ENCODE results near the gene GNAO1. TPM values are rescaled to one million over a fixed set of nuclear protein-coding genes. Genes with fewer than 3 reads are reported as not detected.

The GNAO1 gene
- total RNA-seq, 6 experiments from 2014 or later: 18.2 to 45.1 (median 21.5) TPM

DNA sequence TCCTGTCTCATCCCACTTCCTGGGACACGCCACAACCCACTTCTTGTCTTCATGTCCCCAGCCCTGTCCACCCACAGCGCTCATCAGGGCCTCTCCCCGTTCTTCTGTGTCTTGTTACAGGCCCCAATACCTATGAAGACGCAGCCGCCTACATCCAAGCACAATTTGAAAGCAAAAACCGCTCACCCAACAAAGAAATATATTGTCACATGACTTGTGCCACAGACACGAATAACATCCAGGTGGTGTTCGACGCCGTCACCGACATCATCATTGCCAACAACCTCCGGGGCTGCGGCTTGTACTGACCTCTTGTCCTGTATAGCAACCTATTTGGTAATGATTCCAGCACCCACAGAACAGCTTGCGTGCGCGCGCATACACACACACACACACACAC, 163.5 kb downstream of the GNAO1 start:
- Histone ChIP-seq H3K9me3 (no peaks in the 10 kb centered on the region), H3K27me3 (no peaks in the 10 kb centered on the region), H3K27ac (no peak overlapping the region), H3K36me3 (no peaks in the 10 kb centered on the region), H3K4me3 (no peak overlapping the region), H3K4me1 (peaks cover 0 to 16% (median 0%) of the 10 kb centered on the region in 4 donors)
- TF ChIP-seq, protein P1, sequence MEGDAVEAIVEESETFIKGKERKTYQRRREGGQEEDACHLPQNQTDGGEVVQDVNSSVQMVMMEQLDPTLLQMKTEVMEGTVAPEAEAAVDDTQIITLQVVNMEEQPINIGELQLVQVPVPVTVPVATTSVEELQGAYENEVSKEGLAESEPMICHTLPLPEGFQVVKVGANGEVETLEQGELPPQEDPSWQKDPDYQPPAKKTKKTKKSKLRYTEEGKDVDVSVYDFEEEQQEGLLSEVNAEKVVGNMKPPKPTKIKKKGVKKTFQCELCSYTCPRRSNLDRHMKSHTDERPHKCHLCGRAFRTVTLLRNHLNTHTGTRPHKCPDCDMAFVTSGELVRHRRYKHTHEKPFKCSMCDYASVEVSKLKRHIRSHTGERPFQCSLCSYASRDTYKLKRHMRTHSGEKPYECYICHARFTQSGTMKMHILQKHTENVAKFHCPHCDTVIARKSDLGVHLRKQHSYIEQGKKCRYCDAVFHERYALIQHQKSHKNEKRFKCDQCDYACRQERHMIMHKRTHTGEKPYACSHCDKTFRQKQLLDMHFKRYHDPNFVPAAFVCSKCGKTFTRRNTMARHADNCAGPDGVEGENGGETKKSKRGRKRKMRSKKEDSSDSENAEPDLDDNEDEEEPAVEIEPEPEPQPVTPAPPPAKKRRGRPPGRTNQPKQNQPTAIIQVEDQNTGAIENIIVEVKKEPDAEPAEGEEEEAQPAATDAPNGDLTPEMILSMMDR (IDR thresholded peaks at IDR 0.05): no peak
- TF ChIP-seq POLR2A (IDR thresholded peaks at IDR 0.05): no peak
- 77% methylated on average over 12 of the region's 17 CpGs for whole genome bisulfite sequencing (ENCODE audit: insufficient coverage, low coverage, low lambda C conversion rate, missing lambda C conversion rate)
- DNase-seq (peak in 2 of 3 donors; percentile 8 to 43), ATAC-seq (no peak)
- intact Hi-C loops (cut with DNase I): no loop called here

DNA sequence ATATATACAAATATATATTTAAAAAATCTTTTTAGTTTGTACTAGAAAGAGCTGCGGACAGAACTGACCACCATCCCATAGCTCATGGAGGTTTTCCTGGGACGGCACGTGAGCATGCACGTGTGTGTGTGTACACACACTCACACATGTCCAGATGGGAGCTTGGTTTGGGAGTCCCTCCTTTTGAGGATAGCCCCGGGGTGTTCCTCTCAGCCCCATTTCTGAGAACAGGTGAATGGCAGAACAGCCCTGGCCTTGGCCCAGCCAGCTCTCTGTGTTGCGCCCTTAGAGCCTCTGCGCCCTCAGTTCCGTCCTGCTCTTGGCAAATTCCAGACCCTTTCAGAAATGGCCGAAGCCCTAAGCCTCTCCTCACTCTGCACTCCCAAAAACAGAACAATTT, 163.9 kb downstream of the GNAO1 start:
- Histone ChIP-seq H3K9me3 (no peaks in the 10 kb centered on the region), H3K27ac (no peak overlapping the region), H3K36me3 (no peaks in the 10 kb centered on the region), H3K4me3 (no peak overlapping the region), H3K27me3 (no peaks in the 10 kb centered on the region), H3K4me1 (peaks cover 0 to 13% (median 0%) of the 10 kb centered on the region in 4 donors)
- intact Hi-C loops (cut with DNase I): no loop called here
- 94% methylated on average over 6 of the region's 9 CpGs for WGBS (ENCODE audit: insufficient coverage, low coverage, low lambda C conversion rate, missing lambda C conversion rate)
- no peak for TF ChIP-seq POLR2A (IDR thresholded peaks at IDR 0.05)
- TF ChIP-seq, protein P1 (IDR thresholded peaks at IDR 0.05): no peak
- DNase-seq (peak in 2 of 3 donors; percentile 14 to 31), ATAC-seq (no peak)

DNA sequence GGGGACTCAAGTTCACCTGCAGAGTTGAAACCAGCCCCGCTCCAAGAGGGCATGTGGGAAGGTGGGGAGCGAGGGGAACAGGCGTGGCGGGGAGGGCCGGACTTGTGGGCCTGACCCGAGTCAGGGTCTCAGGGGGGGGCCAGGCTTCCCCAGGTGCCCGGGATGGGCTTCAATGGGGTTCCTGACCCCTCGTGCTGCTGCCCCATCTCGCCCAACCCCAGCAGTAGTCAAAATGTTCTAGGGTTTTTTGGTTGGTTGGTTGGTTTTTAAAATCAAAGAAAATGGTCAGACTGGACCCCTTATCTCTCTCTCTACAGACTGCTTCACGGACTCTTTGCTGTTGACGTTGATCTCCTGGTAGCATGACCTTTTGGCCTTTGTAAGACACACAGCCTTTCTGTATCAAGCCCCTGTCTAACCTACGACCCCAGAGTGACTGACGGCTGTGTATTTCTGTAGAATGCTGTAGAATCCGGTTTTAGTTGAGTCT, 164.5 kb downstream of the GNAO1 start:
- Histone ChIP-seq H3K4me3 (no peak overlapping the region), H3K4me1 (peaks cover 0 to 13% (median 0%) of the 10 kb centered on the region in 4 donors), H3K27me3 (no peaks in the 10 kb centered on the region), H3K27ac (peak overlapping the region in 2 of 3 donors; percentile 38 to 45), H3K36me3 (peaks cover 0 to 2% (median 0%) of the 10 kb centered on the region in 4 donors), H3K9me3 (no peaks in the 10 kb centered on the region)
- intact Hi-C loops (cut with DNase I): no loop called here
- no peak for TF ChIP-seq POLR2A (IDR thresholded peaks at IDR 0.05)
- TF ChIP-seq, protein P1 (IDR thresholded peaks at IDR 0.05): no peak
- 32% methylated on average over 7 of the region's 14 CpGs for WGBS (ENCODE audit: insufficient coverage, low coverage, low lambda C conversion rate, missing lambda C conversion rate)
- peak in 2 of 3 donors; percentile 19 to 43 for DNase-seq
- no peak for ATAC-seq

DNA sequence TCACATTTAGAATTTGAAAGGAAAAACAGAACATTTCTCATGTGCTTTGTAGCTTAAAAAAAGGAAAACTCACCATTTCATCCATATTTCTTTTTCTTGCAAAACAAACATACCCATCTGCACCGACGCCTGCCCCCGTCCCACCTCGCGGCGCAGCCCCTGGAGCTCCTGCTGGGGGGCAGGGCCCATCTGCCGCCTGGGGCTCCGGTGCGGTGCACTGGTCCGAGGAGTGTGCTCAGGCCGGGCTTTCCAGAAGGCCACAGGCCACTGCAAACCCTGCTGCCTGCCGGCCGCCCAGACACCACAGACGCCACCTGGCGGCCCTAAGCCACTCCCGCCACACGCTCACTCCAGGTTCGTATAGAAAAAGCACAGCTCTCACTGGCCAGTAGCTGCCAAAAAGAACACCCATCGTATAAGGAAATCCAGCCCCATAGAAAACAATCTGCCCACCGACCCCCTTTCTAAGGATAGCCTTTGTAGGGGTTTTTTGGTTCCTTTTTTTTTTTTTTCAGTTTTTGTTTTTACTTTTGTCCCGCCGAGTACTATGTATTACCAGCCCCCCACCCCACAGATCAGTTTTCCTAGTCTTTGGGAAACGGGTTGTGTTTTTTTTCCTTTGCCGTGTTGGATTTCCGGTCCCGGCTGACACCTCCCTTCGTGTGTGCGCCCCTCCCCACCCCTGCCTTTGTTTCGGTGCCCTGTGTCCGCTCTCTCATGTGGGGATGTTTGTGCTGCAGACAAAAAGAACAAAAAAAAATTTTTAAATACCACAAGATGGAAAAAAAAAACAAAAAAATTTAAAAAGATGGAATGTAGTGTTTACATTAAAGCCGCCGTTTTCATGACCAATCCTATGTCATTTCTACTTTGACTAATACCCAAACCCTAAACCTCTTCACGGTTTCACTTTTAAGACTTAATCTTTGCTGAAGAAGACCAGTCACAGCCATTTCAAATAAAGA, 165.3 kb downstream of the GNAO1 start:
- H3K4me3 ChIP-seq: peak overlapping the region; percentile 17 to 44 (median 33)
- ATAC-seq: peak; percentile 95 to 98 (median 97)
- peak; percentile 86 to 90 (median 88) for DNase-seq
- H3K27ac ChIP-seq: peak overlapping the region; percentile 34 to 45 (median 38)
- intact Hi-C loops (cut with DNase I): no loop called here
- 3% methylated on average over 28 of the region's 33 CpGs for WGBS (ENCODE audit: insufficient coverage, low coverage, low lambda C conversion rate, missing lambda C conversion rate)
- H3K36me3 ChIP-seq: peaks cover 0 to 7% (median 0%) of the 10 kb centered on the region in 4 donors
- H3K27me3 ChIP-seq: no peaks in the 10 kb centered on the region
- peak; percentile 33 for TF ChIP-seq POLR2A (IDR thresholded peaks at IDR 0.05)
- TF ChIP-seq, protein P1 (IDR thresholded peaks at IDR 0.05): peak; percentile 79 to 94 (median 88)
- H3K9me3 ChIP-seq: no peaks in the 10 kb centered on the region
- H3K4me1 ChIP-seq: peaks cover 0 to 13% (median 0%) of the 10 kb centered on the region in 4 donors
